ENCODE measurements around the gene STARD13. TPM values are rescaled to one million over a fixed set of nuclear protein-coding genes. Genes with fewer than 3 reads are reported as not detected.
"Not testable (repeated sequence)": the region's sequence is repeated elsewhere in the genome, so short reads cannot be mapped to it uniquely, and the experiment has no call there.

Gene STARD13
- polyA plus RNA-seq, 1 experiment: 21.2 TPM

- CTCF ChIA-PET: no interaction called here
- no peak for TF ChIP-seq CTCF (IDR thresholded peaks at IDR 0.05; ENCODE audit: insufficient read depth, low read depth, low read length)
- H3K27me3 ChIP-seq (ENCODE audit: control insufficient read depth, insufficient read depth, low read length): no peaks in the 10 kb centered on the region
- 0 out of 2 replicates have a peak, but pooled peaks cover 2% of the 10 kb centered on the region for H3K36me3 ChIP-seq (ENCODE audit: control insufficient read depth, insufficient read depth, low read length)
- no peak overlapping the region for H3K4me3 ChIP-seq (ENCODE audit: low read depth, low read length)
- DNase-seq (ENCODE audit: low read depth): no peak
- POLR2A ChIA-PET: no interaction called here
Observed at GRCh38 chr13:33244210-33244906, 41.2 kb downstream of the STARD13 start.

GRCh38 chr13:33242984-33243617 lies 42.5 kb downstream of the STARD13 start:
- ChIA-PET CTCF (no interaction called here), POLR2A (no interaction called here)
- no peak for DNase-seq (ENCODE audit: low read depth)
- Histone ChIP-seq H3K27me3 (ENCODE audit: control insufficient read depth, insufficient read depth, low read length) (no peaks in the 10 kb centered on the region), H3K36me3 (ENCODE audit: control insufficient read depth, insufficient read depth, low read length) (0 out of 2 replicates have a peak, but pooled peaks cover 2% of the 10 kb centered on the region), H3K4me3 (ENCODE audit: low read depth, low read length) (no peak overlapping the region)
- TF ChIP-seq CTCF (IDR thresholded peaks at IDR 0.05; ENCODE audit: insufficient read depth, low read depth, low read length): no peak

GRCh38 chr13:33242372-33242771 lies 43.2 kb downstream of the STARD13 start:
- H3K36me3 ChIP-seq (ENCODE audit: control insufficient read depth, insufficient read depth, low read length); CTCF ChIA-PET; H3K27me3 ChIP-seq (ENCODE audit: control insufficient read depth, insufficient read depth, low read length); H3K4me3 ChIP-seq (ENCODE audit: low read depth, low read length); POLR2A ChIA-PET; DNase-seq (ENCODE audit: low read depth): not testable (repeated sequence)

- ChIA-PET POLR2A (no interaction called here), CTCF (interaction anchor here (1.0 to 1.3 kb wide), 2 partner anchors 40 to 50 kb away, joined by 3 to 4 read pairs; partner anchors contain the start of gene STARD13)
- no peak overlapping the region for H3K4me3 ChIP-seq (ENCODE audit: low read depth, low read length)
Observed at GRCh38 chr13:33236021-33236420, 49.5 kb downstream of the STARD13 start.

GRCh38 chr13:33235564-33235963 lies 50.0 kb downstream of the STARD13 start:
- ChIA-PET CTCF (interaction anchor here (0.6 to 1.3 kb wide), 5 partner anchors 13 to 298 kb away, joined by 3 to 5 read pairs (median 4); partner anchors contain the start of gene STARD13), POLR2A (no interaction called here)
- no peak overlapping the region for H3K4me3 ChIP-seq (ENCODE audit: low read depth, low read length)
- peaks cover 5% of the 10 kb centered on the region for H3K36me3 ChIP-seq (ENCODE audit: control insufficient read depth, insufficient read depth, low read length)
- no peak for TF ChIP-seq CTCF (IDR thresholded peaks at IDR 0.05; ENCODE audit: insufficient read depth, low read depth, low read length)
- DNase-seq (ENCODE audit: low read depth): no peak
- H3K27me3 ChIP-seq (ENCODE audit: control insufficient read depth, insufficient read depth, low read length): no peaks in the 10 kb centered on the region

More at GRCh38 chr13:33236021-33236420, 49.5 kb downstream of the STARD13 start:
- Histone ChIP-seq H3K36me3 (ENCODE audit: control insufficient read depth, insufficient read depth, low read length) (peaks cover 5% of the 10 kb centered on the region), H3K27me3 (ENCODE audit: control insufficient read depth, insufficient read depth, low read length) (no peaks in the 10 kb centered on the region)
- no peak for TF ChIP-seq CTCF (IDR thresholded peaks at IDR 0.05; ENCODE audit: insufficient read depth, low read depth, low read length)
- peak; percentile 63 for DNase-seq (ENCODE audit: low read depth)

Data from BJ (cell line).